ENCODE results near the gene WDR27.
A peak's percentile ranks its signal among the peaks of the same experiment; 100 is the strongest.
"Not testable (repeated sequence)": the region's sequence is repeated elsewhere in the genome, so short reads cannot be mapped to it uniquely, and the experiment has no call there.

WDR27 gene

GRCh38 chr6:169664227-169664626 is 37.6 kb downstream of the WDR27 start:
- no peak overlapping the region for H3K4me3 ChIP-seq (ENCODE audit: low read depth, low read length)

- no peak overlapping the region for H3K4me3 ChIP-seq (ENCODE audit: low read depth, low read length)
Measured at GRCh38 chr6:169663468-169663867, 38.4 kb downstream of the WDR27 start.

- H3K4me3 ChIP-seq (ENCODE audit: low read depth, low read length) = no peak overlapping the region
Measured at GRCh38 chr6:169661391-169661756, 40.5 kb downstream of the WDR27 start.

DNA sequence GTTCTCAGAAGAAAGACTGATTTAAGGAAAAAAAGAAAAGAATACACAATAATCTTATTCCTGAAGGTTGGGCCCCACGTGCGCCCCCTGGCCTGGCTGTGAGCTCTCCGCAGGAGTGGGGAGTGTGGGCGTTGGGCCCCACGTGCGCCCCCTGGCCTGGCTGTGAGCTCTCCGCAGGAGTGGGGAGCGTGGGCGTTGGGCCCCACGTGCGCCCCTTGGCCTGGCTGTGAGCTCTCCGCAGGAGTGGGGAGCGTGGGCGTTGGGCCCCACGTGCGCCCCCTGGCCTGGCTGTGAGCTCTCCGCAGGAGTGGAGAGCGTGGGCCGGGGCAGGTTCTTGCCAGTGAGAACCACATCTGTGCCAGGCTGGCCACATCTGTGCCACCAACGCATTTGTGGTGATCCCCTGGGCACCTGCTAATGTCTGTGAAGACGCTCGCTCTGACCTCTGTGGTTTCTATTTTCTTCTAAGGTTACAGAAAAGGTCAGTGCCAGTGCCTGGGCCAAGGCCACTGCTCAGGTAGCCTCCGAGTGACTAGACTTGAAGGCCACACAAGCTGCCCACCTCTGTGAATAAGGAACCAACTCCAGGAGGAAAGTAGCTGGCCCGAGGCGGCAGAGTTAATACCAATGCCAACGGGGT is 41.0 kb downstream of the WDR27 start:
- no peak overlapping the region for H3K4me3 ChIP-seq (ENCODE audit: low read depth, low read length)

DNA sequence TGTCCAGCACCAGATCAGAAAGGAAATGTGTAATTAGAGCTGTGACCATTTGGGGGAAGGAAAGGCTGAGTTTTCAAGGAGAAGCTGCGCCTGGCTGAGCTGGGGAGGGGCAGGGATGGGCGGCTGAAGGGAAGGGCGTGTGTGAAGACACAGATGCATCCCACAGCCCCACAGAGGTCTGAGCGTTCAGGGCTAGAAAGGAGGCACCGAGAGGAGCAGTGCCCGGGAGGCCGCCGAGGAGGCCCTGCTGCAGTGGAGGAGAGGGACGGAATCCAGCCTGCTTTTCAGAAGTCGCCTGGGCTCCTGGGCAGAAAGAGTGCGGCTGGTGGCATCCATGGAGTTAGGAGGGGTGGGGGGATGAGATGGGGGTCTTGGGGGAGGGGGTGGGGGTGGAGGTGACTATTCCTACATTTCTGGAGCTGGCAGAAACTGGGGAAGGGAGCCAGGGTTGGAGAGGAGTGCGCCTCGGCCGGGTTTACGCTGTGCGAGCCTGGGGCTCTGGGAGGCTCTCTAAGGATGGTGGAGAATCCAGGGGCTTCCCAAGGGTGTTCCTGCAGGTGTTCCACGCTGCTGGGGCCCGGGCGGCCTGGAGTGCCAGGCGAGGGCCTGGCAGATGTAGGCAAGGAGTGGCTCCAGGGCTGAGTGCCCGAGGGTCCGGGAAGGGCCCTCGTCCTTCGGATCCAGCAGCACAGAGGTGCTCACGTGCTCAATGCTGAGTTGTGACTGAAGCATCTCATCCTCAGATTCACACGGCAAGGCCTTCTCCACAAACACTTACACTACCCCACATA is 41.8 kb downstream of the WDR27 start:
- H3K4me3 ChIP-seq (ENCODE audit: low read depth, low read length) = no peak overlapping the region

DNA sequence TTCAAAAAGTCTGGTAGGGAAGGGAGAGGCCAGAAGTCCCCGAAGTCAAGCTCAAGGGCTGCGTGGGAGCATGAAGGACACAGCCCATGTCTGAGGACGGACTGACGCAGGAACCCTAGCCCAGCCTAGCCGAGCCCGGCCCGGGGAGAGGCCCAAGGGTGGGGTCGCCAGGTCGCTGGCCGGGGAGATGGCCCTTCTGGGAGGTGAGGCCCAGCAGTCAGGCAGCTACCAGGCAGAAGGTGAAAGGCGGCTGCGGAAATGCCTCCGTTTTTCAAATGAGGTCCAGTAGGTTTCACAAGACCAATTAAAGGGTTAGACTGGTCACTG is 44.6 kb downstream of the WDR27 start:
- H3K4me3 ChIP-seq (ENCODE audit: low read depth, low read length) = no peak overlapping the region

- no peak overlapping the region for H3K4me3 ChIP-seq (ENCODE audit: low read depth, low read length)
Measured at GRCh38 chr6:169656546-169657283, 45.1 kb downstream of the WDR27 start.

- peak overlapping the region; percentile 14 for H3K4me3 ChIP-seq (ENCODE audit: low read depth, low read length)
Measured at GRCh38 chr6:169654598-169655391, 47.0 kb downstream of the WDR27 start.

- no peak overlapping the region for H3K4me3 ChIP-seq (ENCODE audit: low read depth, low read length)
Measured at GRCh38 chr6:169653691-169654090, 48.1 kb downstream of the WDR27 start.

DNA sequence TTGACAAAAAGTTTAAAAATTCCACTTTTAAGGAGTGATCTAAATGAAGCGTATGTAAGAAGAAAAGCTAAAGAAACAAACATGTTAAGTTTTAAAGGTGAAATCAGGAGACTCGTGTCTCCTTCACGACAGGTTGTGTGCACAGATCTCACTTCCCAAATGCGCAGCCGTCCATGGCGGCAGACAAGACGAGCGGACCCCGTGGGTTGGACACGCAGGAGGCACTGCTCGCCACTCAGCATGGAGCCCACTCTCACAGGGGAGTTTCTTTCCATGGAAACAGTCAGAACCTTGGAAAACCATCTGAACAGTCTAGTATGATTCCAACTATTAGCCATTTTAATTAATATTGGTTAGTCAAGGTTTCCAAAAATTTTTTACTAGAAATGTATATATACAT is 48.9 kb downstream of the WDR27 start:
- H3K4me3 ChIP-seq (ENCODE audit: low read depth, low read length) = no peak overlapping the region

DNA sequence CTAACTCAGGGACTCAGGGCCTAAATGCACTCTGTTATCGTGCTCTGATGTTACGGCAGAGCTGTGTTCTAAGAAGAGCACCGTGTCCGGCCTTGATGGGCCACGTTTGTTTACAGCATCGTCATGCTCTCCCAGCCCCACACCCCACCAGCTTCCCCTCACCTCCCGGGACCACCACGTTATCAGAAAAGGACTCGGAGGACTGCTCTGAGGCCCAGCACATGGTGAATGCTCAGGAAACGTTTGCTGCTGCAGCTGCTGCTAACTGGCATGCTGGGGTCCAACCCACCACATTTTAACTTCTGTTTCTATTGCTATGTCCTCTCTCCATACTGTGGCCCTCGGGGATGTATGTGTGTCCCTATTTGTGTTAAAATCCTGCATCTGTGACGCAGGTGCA is 50.3 kb downstream of the WDR27 start:
- H3K4me3 ChIP-seq (ENCODE audit: low read depth, low read length) = no peak overlapping the region

DNA sequence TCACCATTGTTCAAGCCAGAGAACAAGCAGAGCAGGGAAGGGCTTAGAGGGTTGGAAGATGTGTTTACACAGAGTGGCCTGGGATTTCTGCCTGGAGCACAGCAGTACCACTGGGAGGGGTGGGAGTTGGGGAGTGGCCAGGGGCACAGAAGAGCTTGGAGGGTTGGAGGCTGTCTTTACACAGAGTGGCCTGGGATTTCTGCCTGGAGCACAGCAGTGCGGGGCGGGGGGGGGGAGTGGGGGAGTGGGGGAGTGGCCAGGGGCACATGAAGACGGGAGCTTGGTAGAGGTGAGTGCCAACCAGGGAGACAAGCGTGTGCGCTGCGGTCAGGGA is 50.9 kb downstream of the WDR27 start:
- H3K4me3 ChIP-seq (ENCODE audit: low read depth, low read length) = no peak overlapping the region

GRCh38 chr6:169650241-169650958 is 51.4 kb downstream of the WDR27 start:
- H3K4me3 ChIP-seq (ENCODE audit: low read depth, low read length) = no peak overlapping the region

DNA sequence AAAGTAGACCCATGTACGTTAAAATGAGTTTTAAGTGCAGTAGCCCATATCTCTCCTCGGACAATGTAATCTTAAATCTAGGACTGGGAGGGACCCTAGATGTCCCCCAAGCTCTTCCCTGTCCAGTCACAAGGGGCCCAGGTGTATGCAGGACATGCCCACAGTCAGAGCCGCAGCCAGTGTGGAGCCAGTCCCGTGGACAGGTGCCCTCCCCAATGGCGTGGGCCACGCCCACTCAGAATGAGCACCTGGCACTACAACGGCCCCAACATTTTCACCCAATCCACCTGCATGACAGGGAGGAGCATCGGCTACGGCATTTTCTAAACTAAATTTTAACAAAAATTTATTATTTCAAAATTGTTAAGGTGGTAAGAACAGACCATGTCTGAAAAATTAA is 53.2 kb downstream of the WDR27 start:
- H3K4me3 ChIP-seq (ENCODE audit: low read depth, low read length) = no peak overlapping the region

GRCh38 chr6:169648092-169648491 is 53.7 kb downstream of the WDR27 start:
- H3K4me3 ChIP-seq (ENCODE audit: low read depth, low read length) = no peak overlapping the region

DNA sequence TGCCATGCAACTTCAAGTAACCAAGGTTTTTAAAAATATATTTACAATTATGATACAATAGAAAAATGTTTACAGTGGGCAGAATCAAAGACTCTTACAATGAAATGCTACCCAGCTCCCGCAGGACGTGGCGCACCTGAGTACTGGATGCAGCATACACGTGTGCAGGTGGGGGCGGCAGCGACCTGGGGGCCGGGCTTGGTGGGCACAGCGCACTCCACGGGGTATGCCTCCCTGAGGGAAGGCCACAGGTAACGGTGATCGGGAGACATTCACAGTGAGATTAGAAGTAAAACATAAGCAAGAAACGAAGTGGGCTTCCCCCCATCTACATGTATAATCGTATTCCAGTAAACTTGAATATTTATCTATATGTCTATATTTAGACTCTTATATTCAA is 54.2 kb downstream of the WDR27 start:
- no peak overlapping the region for H3K4me3 ChIP-seq (ENCODE audit: low read depth, low read length)

GRCh38 chr6:169646906-169647567 is 54.8 kb downstream of the WDR27 start:
- no peak overlapping the region for H3K4me3 ChIP-seq (ENCODE audit: low read depth, low read length)

DNA sequence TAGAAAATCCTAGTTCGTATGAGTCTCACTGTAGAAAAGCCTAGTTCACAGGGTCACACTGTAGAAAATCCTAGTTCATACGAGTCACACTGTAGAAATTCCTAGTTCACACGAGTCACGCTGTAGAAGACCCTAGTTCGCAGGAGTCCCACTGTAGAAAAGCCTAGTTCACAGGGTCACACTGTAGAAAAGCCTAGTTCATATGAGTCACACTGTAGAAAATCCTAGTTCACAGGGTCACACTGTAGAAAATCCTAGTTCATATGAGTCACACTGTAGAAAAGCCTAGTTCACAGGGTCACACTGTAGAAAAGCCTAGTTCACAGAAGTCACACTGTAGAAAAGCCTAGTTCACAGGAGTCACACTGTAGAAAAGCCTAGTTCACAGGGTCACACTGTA is 56.4 kb downstream of the WDR27 start:
- H3K4me3 ChIP-seq (ENCODE audit: low read depth, low read length) = not testable (repeated sequence)

DNA sequence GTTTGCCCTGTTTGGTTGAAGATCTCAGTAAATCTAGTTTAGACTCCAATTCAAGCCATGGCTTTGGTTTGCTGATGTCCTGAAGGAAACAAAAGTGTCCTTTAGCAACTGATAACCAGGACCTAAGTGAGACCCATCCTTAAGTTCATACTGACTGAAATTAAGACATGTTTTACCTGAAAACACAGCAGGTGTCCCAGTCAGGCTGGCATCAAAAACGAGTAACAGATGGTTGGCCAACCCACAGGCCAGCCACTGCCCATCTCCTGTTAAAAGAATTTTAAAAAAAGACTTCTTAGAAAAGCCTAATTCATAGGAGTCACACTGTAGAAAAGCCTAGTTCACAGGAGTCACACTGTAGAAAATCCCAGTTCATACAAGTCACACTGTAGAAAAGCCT is 58.3 kb downstream of the WDR27 start:
- H3K4me3 ChIP-seq (ENCODE audit: low read depth, low read length) = no peak overlapping the region

DNA sequence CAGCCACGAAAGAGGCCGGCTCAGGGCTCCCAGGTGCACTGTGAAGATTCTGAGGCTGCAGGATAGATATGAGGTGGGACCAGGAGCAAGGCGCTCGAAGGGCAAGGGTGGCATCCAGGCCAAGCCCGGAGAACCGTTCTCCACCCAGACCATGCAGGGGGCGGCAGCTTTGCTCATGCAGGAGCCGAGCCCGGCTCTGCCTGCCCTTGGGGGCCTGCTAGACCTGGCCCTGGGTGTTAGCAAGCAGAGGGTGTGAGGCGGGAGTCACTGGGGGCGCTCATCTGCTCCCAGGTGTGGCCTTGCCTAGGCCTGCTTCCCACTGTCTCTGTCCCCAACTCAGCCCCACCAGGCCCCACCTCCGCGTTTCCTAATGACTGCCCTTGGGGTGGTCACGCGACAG is 59.4 kb downstream of the WDR27 start:
- no peak overlapping the region for H3K4me3 ChIP-seq (ENCODE audit: low read depth, low read length)

All from iPS-11a (cell line).